ENCODE data around the gene NPAS3.

GRCh38 chr14:33375786-33376185 lies 437.1 kb downstream of the NPAS3 start:
- TF ChIP-seq, protein P1, sequence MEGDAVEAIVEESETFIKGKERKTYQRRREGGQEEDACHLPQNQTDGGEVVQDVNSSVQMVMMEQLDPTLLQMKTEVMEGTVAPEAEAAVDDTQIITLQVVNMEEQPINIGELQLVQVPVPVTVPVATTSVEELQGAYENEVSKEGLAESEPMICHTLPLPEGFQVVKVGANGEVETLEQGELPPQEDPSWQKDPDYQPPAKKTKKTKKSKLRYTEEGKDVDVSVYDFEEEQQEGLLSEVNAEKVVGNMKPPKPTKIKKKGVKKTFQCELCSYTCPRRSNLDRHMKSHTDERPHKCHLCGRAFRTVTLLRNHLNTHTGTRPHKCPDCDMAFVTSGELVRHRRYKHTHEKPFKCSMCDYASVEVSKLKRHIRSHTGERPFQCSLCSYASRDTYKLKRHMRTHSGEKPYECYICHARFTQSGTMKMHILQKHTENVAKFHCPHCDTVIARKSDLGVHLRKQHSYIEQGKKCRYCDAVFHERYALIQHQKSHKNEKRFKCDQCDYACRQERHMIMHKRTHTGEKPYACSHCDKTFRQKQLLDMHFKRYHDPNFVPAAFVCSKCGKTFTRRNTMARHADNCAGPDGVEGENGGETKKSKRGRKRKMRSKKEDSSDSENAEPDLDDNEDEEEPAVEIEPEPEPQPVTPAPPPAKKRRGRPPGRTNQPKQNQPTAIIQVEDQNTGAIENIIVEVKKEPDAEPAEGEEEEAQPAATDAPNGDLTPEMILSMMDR (IDR thresholded peaks at IDR 0.05): no peak
- TF ChIP-seq POLR2A (IDR thresholded peaks at IDR 0.05) (no peak), POLR2AphosphoS5 (IDR thresholded peaks at IDR 0.05) (no peak)

Data from breast epithelium (tissue), 3 donors.